ENCODE measurements around the gene SLC16A6.
"Not testable (repeated sequence)": the region's sequence is repeated elsewhere in the genome, so short reads cannot be mapped to it uniquely, and the experiment has no call there.

- TF ChIP-seq, protein P1, sequence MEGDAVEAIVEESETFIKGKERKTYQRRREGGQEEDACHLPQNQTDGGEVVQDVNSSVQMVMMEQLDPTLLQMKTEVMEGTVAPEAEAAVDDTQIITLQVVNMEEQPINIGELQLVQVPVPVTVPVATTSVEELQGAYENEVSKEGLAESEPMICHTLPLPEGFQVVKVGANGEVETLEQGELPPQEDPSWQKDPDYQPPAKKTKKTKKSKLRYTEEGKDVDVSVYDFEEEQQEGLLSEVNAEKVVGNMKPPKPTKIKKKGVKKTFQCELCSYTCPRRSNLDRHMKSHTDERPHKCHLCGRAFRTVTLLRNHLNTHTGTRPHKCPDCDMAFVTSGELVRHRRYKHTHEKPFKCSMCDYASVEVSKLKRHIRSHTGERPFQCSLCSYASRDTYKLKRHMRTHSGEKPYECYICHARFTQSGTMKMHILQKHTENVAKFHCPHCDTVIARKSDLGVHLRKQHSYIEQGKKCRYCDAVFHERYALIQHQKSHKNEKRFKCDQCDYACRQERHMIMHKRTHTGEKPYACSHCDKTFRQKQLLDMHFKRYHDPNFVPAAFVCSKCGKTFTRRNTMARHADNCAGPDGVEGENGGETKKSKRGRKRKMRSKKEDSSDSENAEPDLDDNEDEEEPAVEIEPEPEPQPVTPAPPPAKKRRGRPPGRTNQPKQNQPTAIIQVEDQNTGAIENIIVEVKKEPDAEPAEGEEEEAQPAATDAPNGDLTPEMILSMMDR (IDR thresholded peaks at IDR 0.05), result not testable (repeated sequence)
- not testable (repeated sequence) for TF ChIP-seq POLR2A (IDR thresholded peaks at IDR 0.05)
Observed at GRCh38 chr17:68253426-68253825, 37.5 kb downstream of the SLC16A6 start.

Measured in adrenal gland (tissue), 5 donors.